ENCODE data around the gene TMIGD1. TPM values are rescaled to one million over a fixed set of nuclear protein-coding genes. Genes with fewer than 3 reads are reported as not detected.

TMIGD1 gene
- total RNA-seq, 1 experiment from 2014 or later = not detected

GRCh38 chr17:30267625-30268024 is 66.2 kb downstream of the TMIGD1 start:
- H3K9me2 ChIP-seq (ENCODE audit: insufficient read depth) = no peaks in the 10 kb centered on the region
- H3K4me2 ChIP-seq (ENCODE audit: low read length) = no peak overlapping the region
- no peak overlapping the region for H3K27ac ChIP-seq (ENCODE audit: low read depth, low read length)
- no TSS peak for BruUV-seq (replicated peaks)
- no peak for DNase-seq (ENCODE audit: low read depth, low spot score)
- peaks cover 33 to 45% of the 10 kb centered on the region in 2 experiments; a peak in 3 of 4 replicates for H3K36me3 ChIP-seq (ENCODE audit: control insufficient read depth in 1 of 2, insufficient read depth in 2 of 2, low read length in 2 of 2)
- intact Hi-C loops (cut with micrococcal nuclease) = no loop called here
- TF ChIP-seq ZNF274 (IDR thresholded peaks at IDR 0.05; ENCODE audit: low read depth, low read length) = no peak
- TF ChIP-seq POLR2A (IDR thresholded peaks at IDR 0.05; ENCODE audit: borderline replicate concordance, extremely low read depth, insufficient read depth, insufficient read length) = no peak
- no peak for TF ChIP-seq SP1 (IDR thresholded peaks at IDR 0.05; ENCODE audit: low read depth)
- TF ChIP-seq, protein P1, sequence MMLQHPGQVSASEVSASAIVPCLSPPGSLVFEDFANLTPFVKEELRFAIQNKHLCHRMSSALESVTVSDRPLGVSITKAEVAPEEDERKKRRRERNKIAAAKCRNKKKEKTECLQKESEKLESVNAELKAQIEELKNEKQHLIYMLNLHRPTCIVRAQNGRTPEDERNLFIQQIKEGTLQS (IDR thresholded peaks at IDR 0.05) = no peak
- no peak for TF ChIP-seq ELF1 (IDR thresholded peaks at IDR 0.05; ENCODE audit: borderline replicate concordance, low read depth)
- no peak for TF ChIP-seq CTCF (IDR thresholded peaks at IDR 0.05 in 2 of 3, conservative IDR thresholded peaks at IDR 0.05 in 1 of 3; ENCODE audit: borderline replicate concordance in 1 of 3, insufficient read depth in 1 of 3, low read depth in 2 of 3, low read length in 2 of 3)
- no peak for TF ChIP-seq SRF (IDR thresholded peaks at IDR 0.05; ENCODE audit: low read depth)
- no peak for TF ChIP-seq EGR1 (IDR thresholded peaks at IDR 0.05; ENCODE audit: low read depth)
- TF ChIP-seq FOSL1 (IDR thresholded peaks at IDR 0.05; ENCODE audit: low read depth) = no peak
- no peak for TF ChIP-seq ZFX (IDR thresholded peaks at IDR 0.05)
- TF ChIP-seq CEBPB (IDR thresholded peaks at IDR 0.05; ENCODE audit: low read depth) = no peak
- no peaks in the 10 kb centered on the region for H3K4me1 ChIP-seq (ENCODE audit: control insufficient read depth in 1 of 2, insufficient read depth in 2 of 2, low read length in 2 of 2)
- POLR2A ChIA-PET = no interaction called here
- H3K79me2 ChIP-seq (ENCODE audit: insufficient read depth, low read length) = no peaks in the 10 kb centered on the region
- H3K9me3 ChIP-seq (ENCODE audit: control insufficient read depth in 1 of 2, insufficient read depth in 1 of 2, low read depth in 1 of 2, low read length in 2 of 2) = no peaks in the 10 kb centered on the region
- ATAC-seq = no peak
- no peak overlapping the region for H2AFZ ChIP-seq (ENCODE audit: low read depth, low read length, poor library complexity, severe bottlenecking)
- H3K4me3 ChIP-seq (replicated peaks in 1 of 2; ENCODE audit: low read depth in 1 of 2, low read length in 2 of 2) = no peak overlapping the region
- CTCF ChIA-PET = no interaction called here
- no peak overlapping the region for H3K9ac ChIP-seq (ENCODE audit: low read length)
- no peaks in the 10 kb centered on the region for H3K27me3 ChIP-seq (ENCODE audit: insufficient read depth, low read length)
- H4K20me1 ChIP-seq (ENCODE audit: insufficient read depth) = no peaks in the 10 kb centered on the region
- RAD21 ChIA-PET (ENCODE audit: low non-redundant PET in 1 of 2, low total read pairs in 2 of 2, uncharacterized antibody in 2 of 2, unreplicated experiment in 2 of 2) = no interaction called here

Other genes starting within 250 kb of the TMIGD1 start
- 24.9 TPM for gene NSRP1, start 217.2 kb downstream of the TMIGD1 start, total RNA-seq (2021; ENCODE audit: unreplicated experiment)
- gene SLC6A4, start 98.4 kb downstream of the TMIGD1 start, total RNA-seq (2021; ENCODE audit: unreplicated experiment) = 0.30 TPM
- 51.2 TPM for gene BLMH, start 42.1 kb downstream of the TMIGD1 start, total RNA-seq (2021; ENCODE audit: unreplicated experiment)
- 47.2 TPM for gene CPD, start 44.9 kb upstream of the TMIGD1 start, total RNA-seq (2021; ENCODE audit: unreplicated experiment)
- 48.8 TPM for gene GOSR1, start 143.4 kb upstream of the TMIGD1 start, total RNA-seq (2021; ENCODE audit: unreplicated experiment)